Coronary artery (tissue), 2 donors: ENCODE results near the gene RALGPS1.
"Not testable (repeated sequence)": the region's sequence is repeated elsewhere in the genome, so short reads cannot be mapped to it uniquely, and the experiment has no call there.

Experiments
- DNase-seq: peaks from one replicate; pipeline ENCODE4 v3.0.0-alpha.2; 2017; ENCODE audit warnings: low spot score
- H3K27ac ChIP-seq, 2 donors: fragments of 200-600 bp; sonication (generic); one replicate each; pipeline ENCODE4 v1.5.1; 2016 to 2019
- H3K4me3 ChIP-seq: fragments of 200-600 bp; sonication (generic); 2 replicates; pipeline ENCODE4 v1.5.1; 2016; ENCODE audit warnings: mild to moderate bottlenecking, moderate library complexity
- CTCF ChIP-seq: fragments of 200-600 bp; sonication (generic); IDR thresholded peaks from one replicate; pipeline ENCODE4 v1.5.1; 2019; ENCODE audit warnings: antibody characterized with exemption

RALGPS1 gene

DNA sequence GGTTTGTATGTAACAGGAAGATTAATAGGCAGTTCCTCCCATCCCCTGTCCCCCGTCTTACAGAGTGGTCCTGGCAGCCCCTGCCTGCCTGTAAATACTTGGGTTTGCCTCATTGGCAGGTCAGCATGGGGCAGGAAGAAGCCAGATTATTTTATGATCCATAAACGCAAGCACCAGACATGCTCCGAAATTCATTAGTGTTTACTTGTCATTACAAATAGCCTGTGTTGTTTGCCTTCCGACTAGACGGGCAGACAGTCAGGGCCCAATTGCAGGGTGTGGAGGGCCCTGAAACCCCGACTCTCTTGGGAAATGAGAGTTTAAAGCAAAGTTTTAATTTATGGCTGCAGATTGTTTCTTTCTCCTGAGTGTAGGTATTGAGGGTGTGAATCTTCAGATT is 97.2 kb downstream of the RALGPS1 start:
- no peak overlapping the region for H3K4me3 ChIP-seq
- DNase-seq, result no peak
- TF ChIP-seq CTCF, result no peak
- H3K27ac ChIP-seq, result no peak overlapping the region

GRCh38 chr9:127012250-127012649 is 97.7 kb downstream of the RALGPS1 start:
- no peak for DNase-seq
- Histone ChIP-seq H3K4me3 (no peak overlapping the region), H3K27ac (no peak overlapping the region)
- TF ChIP-seq CTCF, result no peak

GRCh38 chr9:127013597-127013996 is 99.0 kb downstream of the RALGPS1 start:
- TF ChIP-seq CTCF, result no peak
- no peak for DNase-seq
- no peak overlapping the region for H3K27ac ChIP-seq
- no peak overlapping the region for H3K4me3 ChIP-seq

DNA sequence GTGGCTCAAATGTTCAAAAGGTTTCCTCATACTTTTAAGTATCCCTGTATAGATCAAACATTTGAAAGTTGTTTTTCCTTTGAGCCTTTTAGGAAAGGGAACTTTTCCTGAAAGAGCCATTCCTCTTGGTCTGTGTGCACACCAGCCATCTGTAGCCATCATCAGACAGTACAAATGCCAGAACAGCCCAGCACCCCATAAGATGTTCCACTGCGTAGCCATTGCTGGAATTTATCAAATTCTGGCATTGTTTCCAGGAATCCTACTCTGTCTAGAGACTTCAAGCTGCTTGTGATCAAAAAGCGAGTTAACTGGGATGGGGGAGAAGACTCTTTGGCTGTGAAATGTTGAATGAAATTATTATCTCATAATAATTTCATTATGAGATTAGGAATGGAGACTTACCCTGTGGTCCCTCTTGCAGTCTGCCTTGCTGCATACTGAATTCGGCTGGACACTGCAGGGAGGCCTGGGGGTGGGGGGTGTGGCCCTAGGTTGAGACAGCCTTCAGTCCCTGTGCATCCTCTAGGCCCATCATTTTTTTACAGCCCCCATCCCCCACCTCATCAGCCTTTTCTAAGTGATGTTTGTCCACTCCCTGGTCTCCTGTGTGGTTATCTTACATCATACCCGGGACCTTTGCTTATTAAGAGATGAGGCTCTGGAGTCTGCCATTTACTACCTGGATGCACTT is 99.8 kb downstream of the RALGPS1 start:
- TF ChIP-seq CTCF, result no peak
- Histone ChIP-seq H3K4me3 (no peak overlapping the region), H3K27ac (no peak overlapping the region)
- no peak for DNase-seq

GRCh38 chr9:127014910-127015540 is 100.4 kb downstream of the RALGPS1 start:
- no peak for TF ChIP-seq CTCF
- no peak for DNase-seq
- no peak overlapping the region for H3K4me3 ChIP-seq
- no peak overlapping the region for H3K27ac ChIP-seq

- DNase-seq, result no peak
- no peak overlapping the region for H3K27ac ChIP-seq
- no peak overlapping the region for H3K4me3 ChIP-seq
- no peak for TF ChIP-seq CTCF
Observed at GRCh38 chr9:127015921-127016512, 101.4 kb downstream of the RALGPS1 start.

GRCh38 chr9:127017979-127018378 is 103.4 kb downstream of the RALGPS1 start:
- not testable (repeated sequence) for H3K4me3 ChIP-seq, H3K27ac ChIP-seq, DNase-seq
